Esophagus squamous epithelium (tissue), 5 donors: ENCODE results near the gene PLIN1. TPM values are rescaled to one million over a fixed set of nuclear protein-coding genes. Genes with fewer than 3 reads are reported as not detected.

ENCODE experiments used
- DNase-seq: peaks from one replicate; lab custom pipeline; 2025; lab: John Stamatoyannopoulos, UW
- H3K27ac ChIP-seq, 4 donors: fragments of 200-600 bp; sonication (generic); one replicate each; pipeline ENCODE4 v1.5.1; 2016 to 2019; ENCODE audit warnings: mild to moderate bottlenecking in 1 of 4
- H3K27me3 ChIP-seq, 4 donors: fragments of 200-600 bp; sonication (generic); 1 replicate in 3 of 4; 2 replicates in 1 of 4; pipeline versions ENCODE4 v1.5.1 to v1.6.0; 2017 to 2021; ENCODE audit warnings: antibody characterized with exemption in 1 of 4
- H3K36me3 ChIP-seq, 3 donors: fragments of 200-600 bp; sonication (generic); one replicate each; pipeline ENCODE4 v1.5.1; 2016 to 2019
- H3K4me1 ChIP-seq, 3 donors: fragments of 200-600 bp; sonication (generic); one replicate each; pipeline ENCODE4 v1.5.1; 2017 to 2019
- H3K4me3 ChIP-seq, 4 donors: fragments of 200-600 bp; sonication (generic); 1 replicate in 3 of 4; 2 replicates in 1 of 4; pipeline ENCODE4 v1.5.1; 2016 to 2019; ENCODE audit warnings: mild to moderate bottlenecking in 2 of 4, moderate library complexity in 1 of 4
- H3K9me3 ChIP-seq, 3 donors: fragments of 200-600 bp; sonication (generic); one replicate each; pipeline ENCODE4 v1.5.1; 2016 to 2019
- CTCF ChIP-seq, 6 experiments: fragments of 450-650 bp in 4 of 6; fragments of 200-600 bp in 2 of 6; sonication (generic) in 2 of 6; IDR thresholded peaks; one replicate each; pipeline ENCODE4 v1.5.1; 2016 to 2019; ENCODE audit warnings: antibody characterized with exemption in 6 of 6, mild to moderate bottlenecking in 4 of 6, moderate library complexity in 4 of 6
- POLR2A ChIP-seq, 4 donors: fragments of 450-650 bp; IDR thresholded peaks; one replicate each; pipeline ENCODE4 v1.6.1; 2017; ENCODE audit warnings: antibody characterized with exemption in 4 of 4, mild to moderate bottlenecking in 4 of 4, moderate library complexity in 3 of 4
- WGBS, 2 donors: methylation state at CpG; one replicate each; pipeline ENCODE4 v1.1.5; 2018; 5-methylcytosine and 5-hydroxymethylcytosine counted together
- intact Hi-C: fragments of 100-400 bp; cut with DNase I; formaldehyde crosslinking; loops from one replicate; pipeline ENCODE4 v1.15.0; 2022
- small RNA-seq, 4 donors: library from RNA; depleted of rRNA; stranded (forward); fragments of <200 nt; gene quantifications; one replicate each; pipeline ENCODE3, GENCODE V24; 2016
- total RNA-seq, 4 donors: library from RNA; depleted of rRNA; stranded (reverse); fragments of >200 nt; gene quantifications; one replicate each; pipeline ENCODE4 v1.1.0, GENCODE V29; 2016
- donor health status: DM: yes; HTN: yes; CAD: no.

PLIN1 gene
- total RNA-seq, 4 donors from 2014 or later = 0.26 to 3.6 (median 0.91) TPM

GRCh38 chr15:89623165-89623564 lies 56.0 kb downstream of the PLIN1 start:
- Histone ChIP-seq H3K27me3 (no peaks in the 10 kb centered on the region), H3K4me3 (no peak overlapping the region), H3K4me1 (no peaks in the 10 kb centered on the region), H3K36me3 (peaks cover 3 to 90% (median 5%) of the 10 kb centered on the region in 3 donors), H3K9me3 (no peaks in the 10 kb centered on the region), H3K27ac (no peak overlapping the region)
- no peak for DNase-seq
- WGBS, 2 donors = 74 to 78% methylated on average over 1 of the region's 1 CpG
- TF ChIP-seq POLR2A (IDR thresholded peaks at IDR 0.05) = no peak
- no peak for TF ChIP-seq CTCF (IDR thresholded peaks at IDR 0.05)
- intact Hi-C loops = no loop called here

GRCh38 chr15:89621547-89621946 lies 57.6 kb downstream of the PLIN1 start:
- 74 to 75% methylated on average over 4 of the region's 4 CpGs for WGBS, 2 donors
- intact Hi-C loops = no loop called here
- Histone ChIP-seq H3K27me3 (no peaks in the 10 kb centered on the region), H3K4me3 (no peak overlapping the region), H3K27ac (no peak overlapping the region), H3K9me3 (no peaks in the 10 kb centered on the region), H3K36me3 (peaks cover 0 to 74% (median 5%) of the 10 kb centered on the region in 3 donors), H3K4me1 (peaks cover 0 to 3% (median 0%) of the 10 kb centered on the region in 3 donors)
- no peak for TF ChIP-seq POLR2A (IDR thresholded peaks at IDR 0.05)
- TF ChIP-seq CTCF (IDR thresholded peaks at IDR 0.05) = no peak
- DNase-seq = no peak

- H3K4me1 ChIP-seq = peaks cover 0 to 8% (median 0%) of the 10 kb centered on the region in 3 donors
Measured at GRCh38 chr15:89616228-89616627, 62.9 kb downstream of the PLIN1 start.

GRCh38 chr15:89615135-89615534 lies 64.0 kb downstream of the PLIN1 start:
- no peak for DNase-seq
- no peak overlapping the region for H3K27ac ChIP-seq
- H3K4me1 ChIP-seq = peaks cover 0 to 8% (median 0%) of the 10 kb centered on the region in 3 donors
- WGBS, 2 donors = 82 to 100% methylated on average over 1 of the region's 1 CpG
- intact Hi-C loops = no loop called here
- peaks cover 0 to 31% (median 0%) of the 10 kb centered on the region in 3 donors for H3K36me3 ChIP-seq
- H3K27me3 ChIP-seq = no peaks in the 10 kb centered on the region
- no peak for TF ChIP-seq POLR2A (IDR thresholded peaks at IDR 0.05)
- TF ChIP-seq CTCF (IDR thresholded peaks at IDR 0.05) = no peak
- H3K9me3 ChIP-seq = peaks cover 0 to 7% (median 0%) of the 10 kb centered on the region in 3 donors
- no peak overlapping the region for H3K4me3 ChIP-seq

More at GRCh38 chr15:89616228-89616627, 62.9 kb downstream of the PLIN1 start:
- 86 to 92% methylated on average over 4 of the region's 4 CpGs for WGBS, 2 donors
- Histone ChIP-seq H3K27ac (peak overlapping the region in 1 of 4 donors; percentile 40), H3K36me3 (peaks cover 0 to 38% (median 0%) of the 10 kb centered on the region in 3 donors), H3K4me3 (no peak overlapping the region), H3K9me3 (peaks cover 0 to 7% (median 0%) of the 10 kb centered on the region in 3 donors), H3K27me3 (no peaks in the 10 kb centered on the region)
- no peak for DNase-seq
- intact Hi-C loops = no loop called here
- TF ChIP-seq CTCF (IDR thresholded peaks at IDR 0.05) (no peak), POLR2A (IDR thresholded peaks at IDR 0.05) (no peak)

Small RNAs within 50 kb of the gene (small RNA-seq; reads per million reads assigned to genes)
- 0 reads per million in 4 donors for gene RNU6-132P

Other genes starting within 250 kb of the PLIN1 start
- gene RHCG, start 182.8 kb downstream of the PLIN1 start, total RNA-seq = 1,000 to 10,000 TPM; 2,342 to 7,076 (median 3,336) TPM
- 10 to 100 TPM in 2 of 4 donors, 1 to 10 TPM in 2; 8.4 to 33.7 (median 10.1) TPM for gene TICRR, start 103.9 kb downstream of the PLIN1 start, total RNA-seq
- 1 to 10 TPM in 1 of 4 donors, under 1 TPM in 3; 0.35 to 3.4 (median 0.54) TPM for gene KIF7, start 23.9 kb downstream of the PLIN1 start, total RNA-seq
- 1 to 10 TPM; 3.1 to 6.7 (median 5.6) TPM for gene PEX11A, start 11.4 kb upstream of the PLIN1 start, total RNA-seq
- gene WDR93, start 11.4 kb upstream of the PLIN1 start, total RNA-seq = not detected
- under 1 TPM in 2 of 4 donors, not detected in 2; 0.23 to 0.42 TPM for gene MESP1, start 71.9 kb upstream of the PLIN1 start, total RNA-seq
- 1 to 10 TPM in 1 of 4 donors, under 1 TPM in 2, not detected in 1; 0.59 to 2.4 (median 0.83) TPM for gene MESP2, start 97.0 kb upstream of the PLIN1 start, total RNA-seq
- gene ANPEP, start 135.5 kb upstream of the PLIN1 start, total RNA-seq = 10 to 100 TPM in 1 of 4 donors, 1 to 10 TPM in 3; 1.1 to 10.3 (median 3.4) TPM
- 10 to 100 TPM; 18.2 to 49.0 (median 30.3) TPM for gene AP3S2, start 214.6 kb upstream of the PLIN1 start, total RNA-seq
- 10 to 100 TPM; 11.0 to 17.9 (median 14.2) TPM for gene ARPIN, start 233.6 kb upstream of the PLIN1 start, total RNA-seq